Measurements from ENCODE around the gene TMEM143. TPM values are rescaled to one million over a fixed set of nuclear protein-coding genes. Genes with fewer than 3 reads are reported as not detected.
"Not testable (repeated sequence)": the region's sequence is repeated elsewhere in the genome, so short reads cannot be mapped to it uniquely, and the experiment has no call there.

TMEM143 gene
- total and polyA plus RNA-seq, 2 of the 8 experiments (the other 6 are each of a cell fraction or from before 2014, with no cell fraction given), result 14.2 to 19.1 TPM

- not testable (repeated sequence) for H4K5ac ChIP-seq (ENCODE audit: insufficient read length, low read depth, low read length); H3K18ac ChIP-seq (ENCODE audit: extremely low read depth, low read length); FAIRE-seq; H2AK5ac ChIP-seq (ENCODE audit: low read depth, low read length); H3K9me3 ChIP-seq (ENCODE audit: insufficient read depth in 2 of 2, low read depth in 1 of 2, low read length in 1 of 2); H3K79me2 ChIP-seq (ENCODE audit: control insufficient read depth in 1 of 2, insufficient read depth in 2 of 2, low read length in 2 of 2); H3K27ac ChIP-seq (ENCODE audit: low read depth, low read length); H4K91ac ChIP-seq (replicated peaks; ENCODE audit: insufficient read length, low read length); H4K8ac ChIP-seq (ENCODE audit: extremely low read depth, insufficient read depth, low read length); H2AFZ ChIP-seq (ENCODE audit: low read length); H3K23ac ChIP-seq (ENCODE audit: insufficient read length); H4K20me1 ChIP-seq (replicated peaks in 1 of 2; ENCODE audit: control insufficient read depth in 1 of 2, insufficient read depth in 2 of 2, low read length in 2 of 2); H2BK5ac ChIP-seq (ENCODE audit: low read depth, low read length); H3K23me2 ChIP-seq (ENCODE audit: low read depth, low read length); H3K79me1 ChIP-seq (ENCODE audit: low read depth, low read length); H2BK120ac ChIP-seq (replicated peaks; ENCODE audit: low read depth, low read length); H2BK15ac ChIP-seq (ENCODE audit: low read length); DNase-seq (ENCODE audit: low read depth in 1 of 2, low spot score in 2 of 2); H3K9ac ChIP-seq (replicated peaks in 1 of 4; ENCODE audit: extremely low read depth in 1 of 4, low read depth in 3 of 4, low read length in 3 of 4); H3K14ac ChIP-seq (ENCODE audit: insufficient read length); H2BK20ac ChIP-seq (ENCODE audit: low read length); H2BK12ac ChIP-seq (ENCODE audit: low read depth, low read length); H3K4ac ChIP-seq (replicated peaks; ENCODE audit: insufficient read length, low read depth, low read length); H3K27me3 ChIP-seq (replicated peaks in 1 of 4; ENCODE audit: control insufficient read depth in 3 of 4, extremely low read depth in 1 of 4, insufficient read depth in 3 of 4, low read length in 3 of 4); H3K56ac ChIP-seq (replicated peaks; ENCODE audit: insufficient read length, low read depth, low read length)
- peak overlapping the region in 1 of 4 experiments; percentile 61; a peak in 1 of 8 replicates for H3K4me3 ChIP-seq (ENCODE audit: extremely low read depth in 1 of 4, insufficient read depth in 2 of 4, low read depth in 3 of 4, low read length in 4 of 4)
- 29% methylated on average over 11 of the region's 11 CpGs; no CpG with 5 or more reads in 1 of the 2 experiments for WGBS, 2 experiments (ENCODE audit: extremely low coverage in 1 of 2, insufficient coverage in 1 of 2, insufficient read length in 1 of 2, insufficient replicate concordance in 2 of 2, low coverage in 1 of 2, low lambda C conversion rate in 2 of 2, missing lambda C conversion rate in 1 of 2)
- peak overlapping the region; percentile 69 to 71; a peak in 2 of 4 replicates for H3K4me2 ChIP-seq (ENCODE audit: insufficient read depth in 1 of 2, low read depth in 2 of 2, low read length in 2 of 2)
- H3K4me1 ChIP-seq (replicated peaks in 1 of 4; ENCODE audit: control insufficient read depth in 3 of 4, insufficient read depth in 4 of 4, low read length in 3 of 4), result peaks cover 0 to 12% (median 5%) of the 10 kb centered on the region in 4 experiments; a peak in 5 of 7 replicates
- CTCF ChIA-PET (ENCODE audit: partially characterized antibody), result interaction anchor here (0.7 to 12.4 kb wide), 12 partner anchors 12 to 200 kb away, joined by 3 to 212 read pairs (median 4); partner anchors contain the start of gene ZNF114
- POLR2A ChIA-PET (ENCODE audit: partially characterized antibody), result interaction anchor here (0.7 to 2.9 kb wide), 5 partner anchors 16 to 38 kb away, joined by 3 to 20 read pairs (median 3); partner anchors contain the start of gene ZNF114
- peaks cover 3 to 12% (median 10%) of the 10 kb centered on the region in 4 experiments; a peak in 7 of 8 replicates for H3K36me3 ChIP-seq (ENCODE audit: control insufficient read depth in 2 of 4, insufficient read depth in 4 of 4, low read length in 3 of 4)
Measured at GRCh38 chr19:48291489-48291815, 72.3 kb downstream of the TMEM143 start.
